ENCODE data around the gene SENP7. TPM values are rescaled to one million over a fixed set of nuclear protein-coding genes. Genes with fewer than 3 reads are reported as not detected.
"Not testable (repeated sequence)": the region's sequence is repeated elsewhere in the genome, so short reads cannot be mapped to it uniquely, and the experiment has no call there.

The SENP7 gene
- total and polyA plus RNA-seq, 11 donors = 5.3 to 12.0 (median 8.2) TPM

DNA sequence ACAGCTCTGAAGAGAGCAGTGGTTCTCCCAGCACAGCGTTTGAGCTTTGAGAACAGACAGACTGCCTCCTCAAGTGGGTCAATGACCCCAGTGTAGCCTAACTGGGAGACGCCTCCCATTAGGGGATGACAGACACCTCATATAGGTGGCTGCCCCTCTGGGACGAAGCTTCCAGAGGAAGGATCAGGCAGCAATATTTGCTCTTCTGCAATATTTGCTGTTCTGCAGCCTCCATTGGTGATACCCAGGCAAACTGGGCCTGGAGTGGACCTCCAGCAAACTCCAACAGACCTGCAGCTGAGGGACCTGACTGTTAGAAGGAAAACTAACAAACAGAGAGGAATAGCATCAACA, 45.7 kb downstream of the SENP7 start:
- DNase-seq; H3K27me3 ChIP-seq; ATAC-seq; H3K36me3 ChIP-seq; intact Hi-C loops (cut with DNase I): not testable (repeated sequence)
- Histone ChIP-seq H3K4me3 (peak overlapping the region in 3 of 12 donors; percentile 28 to 36 (median 36)), H3K9me3 (peaks cover 0 to 12% (median 0%) of the 10 kb centered on the region in 12 donors), H3K4me1 (peaks cover 0 to 12% (median 0%) of the 10 kb centered on the region in 12 donors), H3K27ac (peak overlapping the region in 1 of 12 donors; percentile 31)
- WGBS, 4 donors = 0 to 70% (median 35%) methylated on average over 1 to 3 of the region's 3 CpGs

DNA sequence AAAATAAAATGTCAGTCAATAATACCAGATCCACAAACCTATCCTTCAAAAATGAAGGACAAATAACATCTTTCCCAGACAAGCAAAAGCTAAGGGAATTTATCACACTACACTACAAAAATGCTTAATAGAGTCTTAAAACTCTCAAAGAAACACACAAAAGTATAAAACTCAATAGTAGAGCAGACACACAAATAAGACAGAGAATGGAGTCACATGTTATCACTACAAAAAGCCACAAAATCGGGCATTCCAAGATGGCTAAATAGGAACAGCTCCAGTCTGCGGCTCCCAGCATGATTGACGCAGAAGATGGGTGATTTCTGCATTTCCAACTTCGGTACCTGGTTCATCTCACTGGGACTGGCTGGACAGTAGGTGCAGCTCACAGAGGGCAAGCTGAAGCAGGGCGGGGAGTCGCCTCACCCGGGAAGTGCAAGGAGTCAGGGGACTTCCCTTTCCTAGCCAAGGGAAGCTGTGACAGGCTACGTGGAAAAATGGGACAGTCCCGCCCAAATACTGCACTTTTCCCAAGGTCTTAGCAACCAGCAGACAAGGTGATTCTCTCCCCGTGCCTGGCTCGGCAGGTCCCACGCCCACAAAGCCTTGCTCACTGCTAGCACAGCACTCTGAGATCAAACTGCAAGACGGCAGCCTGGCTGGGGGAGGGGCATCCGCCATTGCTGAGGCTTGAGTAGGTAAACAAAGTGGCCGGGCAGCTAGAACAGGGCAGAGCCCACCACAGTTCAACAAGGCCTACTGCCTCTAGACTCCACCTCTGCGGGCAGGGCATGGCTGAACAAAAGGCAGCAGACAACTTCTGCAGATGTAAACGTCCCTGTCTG, 46.3 kb downstream of the SENP7 start:
- ATAC-seq = no peak
- no peak for DNase-seq
- intact Hi-C loops (cut with DNase I) = no loop called here
- peaks cover 0 to 12% (median 0%) of the 10 kb centered on the region in 12 donors for H3K4me1 ChIP-seq
- peaks cover 0 to 14% (median 0%) of the 10 kb centered on the region in 12 donors for H3K9me3 ChIP-seq
- no peak for TF ChIP-seq POLR2A (IDR thresholded peaks at IDR 0.05)
- TF ChIP-seq, protein P1, sequence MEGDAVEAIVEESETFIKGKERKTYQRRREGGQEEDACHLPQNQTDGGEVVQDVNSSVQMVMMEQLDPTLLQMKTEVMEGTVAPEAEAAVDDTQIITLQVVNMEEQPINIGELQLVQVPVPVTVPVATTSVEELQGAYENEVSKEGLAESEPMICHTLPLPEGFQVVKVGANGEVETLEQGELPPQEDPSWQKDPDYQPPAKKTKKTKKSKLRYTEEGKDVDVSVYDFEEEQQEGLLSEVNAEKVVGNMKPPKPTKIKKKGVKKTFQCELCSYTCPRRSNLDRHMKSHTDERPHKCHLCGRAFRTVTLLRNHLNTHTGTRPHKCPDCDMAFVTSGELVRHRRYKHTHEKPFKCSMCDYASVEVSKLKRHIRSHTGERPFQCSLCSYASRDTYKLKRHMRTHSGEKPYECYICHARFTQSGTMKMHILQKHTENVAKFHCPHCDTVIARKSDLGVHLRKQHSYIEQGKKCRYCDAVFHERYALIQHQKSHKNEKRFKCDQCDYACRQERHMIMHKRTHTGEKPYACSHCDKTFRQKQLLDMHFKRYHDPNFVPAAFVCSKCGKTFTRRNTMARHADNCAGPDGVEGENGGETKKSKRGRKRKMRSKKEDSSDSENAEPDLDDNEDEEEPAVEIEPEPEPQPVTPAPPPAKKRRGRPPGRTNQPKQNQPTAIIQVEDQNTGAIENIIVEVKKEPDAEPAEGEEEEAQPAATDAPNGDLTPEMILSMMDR (IDR thresholded peaks at IDR 0.05) = no peak
- 43 to 73% (median 62%) methylated on average over 15 to 17 of the region's 17 CpGs for WGBS, 4 donors
- no peaks in the 10 kb centered on the region for H3K27me3 ChIP-seq
- peak overlapping the region in 7 of 12 donors; percentile 15 to 36 (median 28) for H3K4me3 ChIP-seq
- peak overlapping the region in 1 of 12 donors; percentile 31 for H3K27ac ChIP-seq
- peaks cover 0 to 4% (median 0%) of the 10 kb centered on the region in 9 donors for H3K36me3 ChIP-seq

DNA sequence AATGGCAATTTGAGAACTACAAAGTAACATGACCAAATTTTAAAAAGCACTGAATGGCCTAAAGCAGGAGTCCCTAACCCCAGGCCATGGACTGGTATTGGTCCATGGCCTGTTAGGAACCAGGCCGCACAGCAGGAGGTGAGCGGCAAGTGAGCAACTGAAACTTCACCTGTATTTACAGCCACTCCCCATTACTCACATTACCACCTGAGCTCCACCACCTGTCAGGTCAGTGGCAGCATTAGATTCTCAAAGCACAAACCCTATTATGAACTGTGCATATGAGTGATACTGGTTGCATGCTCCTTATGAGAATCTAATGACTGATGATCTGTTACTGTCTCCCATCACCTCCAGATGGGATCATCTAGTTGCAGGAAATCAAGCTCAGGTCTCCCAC, 48.8 kb downstream of the SENP7 start:
- ATAC-seq (no peak), DNase-seq (no peak)
- peaks cover 0 to 20% (median 0%) of the 10 kb centered on the region in 12 donors for H3K9me3 ChIP-seq
- H3K27me3 ChIP-seq = no peaks in the 10 kb centered on the region
- WGBS, 4 donors = 97 to 98% (median 97%) methylated on average over 2 of the region's 2 CpGs
- intact Hi-C loops (cut with DNase I) = no loop called here
- peaks cover 0 to 4% (median 0%) of the 10 kb centered on the region in 9 donors for H3K36me3 ChIP-seq
- TF ChIP-seq, protein P1 (IDR thresholded peaks at IDR 0.05) = no peak
- no peak for TF ChIP-seq POLR2A (IDR thresholded peaks at IDR 0.05)
- peaks cover 0 to 12% (median 0%) of the 10 kb centered on the region in 12 donors for H3K4me1 ChIP-seq
- H3K4me3 ChIP-seq = no peak overlapping the region
- no peak overlapping the region for H3K27ac ChIP-seq

DNA sequence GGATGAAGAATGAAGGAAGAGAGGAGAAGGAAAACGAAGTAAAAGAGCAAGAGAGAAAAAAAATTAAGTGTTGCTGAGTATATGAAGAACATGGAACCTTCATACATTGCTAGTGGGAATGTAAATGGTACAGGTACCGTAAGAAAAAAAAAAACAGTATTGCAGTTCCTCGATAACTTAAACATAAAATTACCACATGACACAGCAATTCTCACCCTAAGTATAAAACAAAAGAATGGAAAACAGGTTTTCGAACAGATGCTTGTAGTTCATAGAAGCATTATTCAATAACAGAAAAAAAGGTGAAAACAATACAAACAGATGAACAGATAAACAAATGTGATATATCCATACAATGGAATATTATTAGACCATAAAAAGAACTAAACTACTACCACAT, 51.6 kb downstream of the SENP7 start:
- ATAC-seq (no peak), DNase-seq (no peak)
- H3K27ac ChIP-seq = no peak overlapping the region
- H3K36me3 ChIP-seq = peaks cover 0 to 28% (median 19%) of the 10 kb centered on the region in 9 donors
- peaks cover 0 to 3% (median 0%) of the 10 kb centered on the region in 12 donors for H3K4me1 ChIP-seq
- WGBS, 4 donors = 83 to 95% (median 86%) methylated on average over 4 of the region's 4 CpGs
- TF ChIP-seq POLR2A (IDR thresholded peaks at IDR 0.05) = no peak
- TF ChIP-seq, protein P1 (IDR thresholded peaks at IDR 0.05) = no peak
- intact Hi-C loops (cut with DNase I) = no loop called here
- no peaks in the 10 kb centered on the region for H3K27me3 ChIP-seq
- H3K4me3 ChIP-seq = no peak overlapping the region
- peaks cover 0 to 10% (median 0%) of the 10 kb centered on the region in 12 donors for H3K9me3 ChIP-seq

Data from heart left ventricle (tissue), 16 donors.